ENCODE data around the gene TYW5.

- no peak for TF ChIP-seq ZNF407 (CRISPR knock-in tag; IDR thresholded peaks at IDR 0.05; ENCODE audit: not compliant biosample characterization)
- TF ChIP-seq CEBPB (IDR thresholded peaks at IDR 0.05; ENCODE audit: borderline replicate concordance, low read depth, low read length), result no peak
- TF ChIP-seq, protein P1, sequence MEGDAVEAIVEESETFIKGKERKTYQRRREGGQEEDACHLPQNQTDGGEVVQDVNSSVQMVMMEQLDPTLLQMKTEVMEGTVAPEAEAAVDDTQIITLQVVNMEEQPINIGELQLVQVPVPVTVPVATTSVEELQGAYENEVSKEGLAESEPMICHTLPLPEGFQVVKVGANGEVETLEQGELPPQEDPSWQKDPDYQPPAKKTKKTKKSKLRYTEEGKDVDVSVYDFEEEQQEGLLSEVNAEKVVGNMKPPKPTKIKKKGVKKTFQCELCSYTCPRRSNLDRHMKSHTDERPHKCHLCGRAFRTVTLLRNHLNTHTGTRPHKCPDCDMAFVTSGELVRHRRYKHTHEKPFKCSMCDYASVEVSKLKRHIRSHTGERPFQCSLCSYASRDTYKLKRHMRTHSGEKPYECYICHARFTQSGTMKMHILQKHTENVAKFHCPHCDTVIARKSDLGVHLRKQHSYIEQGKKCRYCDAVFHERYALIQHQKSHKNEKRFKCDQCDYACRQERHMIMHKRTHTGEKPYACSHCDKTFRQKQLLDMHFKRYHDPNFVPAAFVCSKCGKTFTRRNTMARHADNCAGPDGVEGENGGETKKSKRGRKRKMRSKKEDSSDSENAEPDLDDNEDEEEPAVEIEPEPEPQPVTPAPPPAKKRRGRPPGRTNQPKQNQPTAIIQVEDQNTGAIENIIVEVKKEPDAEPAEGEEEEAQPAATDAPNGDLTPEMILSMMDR (CRISPR knock-in tag; IDR thresholded peaks at IDR 0.05), result no peak
- no peak for TF ChIP-seq FOXP1 (IDR thresholded peaks at IDR 0.05)
- no peak for TF ChIP-seq FOXP1 (CRISPR knock-in tag; IDR thresholded peaks at IDR 0.05)
- TF ChIP-seq REST (IDR thresholded peaks at IDR 0.05; ENCODE audit: borderline replicate concordance in 1 of 2, low read depth in 1 of 2, low read length in 2 of 2), result no peak
- no peak for TF ChIP-seq POLR2AphosphoS5 (IDR thresholded peaks at IDR 0.05; ENCODE audit: low read depth, low read length)
- TF ChIP-seq CREB1 (IDR thresholded peaks at IDR 0.05), result no peak
- TF ChIP-seq CREB1 (CRISPR knock-in tag; IDR thresholded peaks at IDR 0.05), result no peak
- no peak for TF ChIP-seq ZNF3 (CRISPR knock-in tag; IDR thresholded peaks at IDR 0.05)
Observed at GRCh38 chr2:199946836-199947235, 8.5 kb downstream of the TYW5 start.
